ENCODE measurements around the gene PLXND1. TPM values are rescaled to one million over a fixed set of nuclear protein-coding genes. Genes with fewer than 3 reads are reported as not detected.

PLXND1 gene
- total RNA-seq, 2 donors from 2014 or later: 73.1 to 83.2 TPM

DNA sequence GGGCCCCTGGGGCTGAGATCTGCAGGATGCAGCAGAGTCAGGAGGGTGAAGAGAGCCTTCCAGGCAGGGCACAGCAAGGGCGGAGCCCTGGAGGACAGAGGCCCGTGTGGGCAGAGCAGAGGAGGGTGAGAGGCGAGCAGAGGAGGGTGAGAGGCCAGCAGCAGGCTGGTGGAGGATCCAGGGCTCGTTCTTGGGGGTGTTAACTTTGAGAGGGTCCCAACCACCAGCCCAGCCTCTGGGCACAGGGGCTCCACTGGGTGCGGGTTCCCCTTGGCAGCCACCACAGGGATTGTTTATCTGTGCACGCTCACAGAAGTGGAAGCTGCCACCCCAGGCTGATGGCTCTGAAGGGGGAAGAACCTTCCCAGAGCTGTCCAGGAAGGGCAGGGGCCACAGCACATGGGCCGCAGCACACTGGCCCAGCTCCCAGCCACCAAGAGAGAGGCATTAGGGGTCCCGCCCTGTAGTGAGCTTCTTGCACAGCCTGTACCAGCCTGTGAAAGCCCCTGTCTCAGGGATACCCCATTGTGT lies 9.3 kb upstream of the PLXND1 start:
- Histone ChIP-seq H3K27me3 (ENCODE audit: control insufficient read depth, insufficient read depth, low read length, poor library complexity, severe bottlenecking) (no peaks in the 10 kb centered on the region), H3K4me3 (ENCODE audit: low read length) (no peak overlapping the region), H3K9me3 (ENCODE audit: control insufficient read depth, low read length) (no peaks in the 10 kb centered on the region), H3K27ac (ENCODE audit: low read depth, low read length) (no peak overlapping the region), H3K36me3 (ENCODE audit: control insufficient read depth, insufficient read depth, low read length) (no peaks in the 10 kb centered on the region), H3K9ac (ENCODE audit: extremely low read depth, low read length, poor library complexity, severe bottlenecking) (no peak overlapping the region), H3K4me1 (ENCODE audit: control insufficient read depth, insufficient read depth, low read length) (no peaks in the 10 kb centered on the region)
- no peak for DNase-seq
- WGBS, 2 experiments (ENCODE audit: insufficient coverage in 1 of 2, insufficient read length in 1 of 2): 89 to 100% methylated on average over 3 to 8 of the region's 8 CpGs
- Mint-ChIP-seq H3K4me1 (peaks cover 7% of the 10 kb centered on the region), H3K27me3 (ENCODE audit: insufficient read depth) (no peaks in the 10 kb centered on the region), H3K36me3 (ENCODE audit: low read depth) (no peaks in the 10 kb centered on the region), H3K27ac (no peak overlapping the region), H3K4me3 (no peak overlapping the region), H3K9me3 (no peaks in the 10 kb centered on the region)
- TF ChIP-seq, protein P1, sequence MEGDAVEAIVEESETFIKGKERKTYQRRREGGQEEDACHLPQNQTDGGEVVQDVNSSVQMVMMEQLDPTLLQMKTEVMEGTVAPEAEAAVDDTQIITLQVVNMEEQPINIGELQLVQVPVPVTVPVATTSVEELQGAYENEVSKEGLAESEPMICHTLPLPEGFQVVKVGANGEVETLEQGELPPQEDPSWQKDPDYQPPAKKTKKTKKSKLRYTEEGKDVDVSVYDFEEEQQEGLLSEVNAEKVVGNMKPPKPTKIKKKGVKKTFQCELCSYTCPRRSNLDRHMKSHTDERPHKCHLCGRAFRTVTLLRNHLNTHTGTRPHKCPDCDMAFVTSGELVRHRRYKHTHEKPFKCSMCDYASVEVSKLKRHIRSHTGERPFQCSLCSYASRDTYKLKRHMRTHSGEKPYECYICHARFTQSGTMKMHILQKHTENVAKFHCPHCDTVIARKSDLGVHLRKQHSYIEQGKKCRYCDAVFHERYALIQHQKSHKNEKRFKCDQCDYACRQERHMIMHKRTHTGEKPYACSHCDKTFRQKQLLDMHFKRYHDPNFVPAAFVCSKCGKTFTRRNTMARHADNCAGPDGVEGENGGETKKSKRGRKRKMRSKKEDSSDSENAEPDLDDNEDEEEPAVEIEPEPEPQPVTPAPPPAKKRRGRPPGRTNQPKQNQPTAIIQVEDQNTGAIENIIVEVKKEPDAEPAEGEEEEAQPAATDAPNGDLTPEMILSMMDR (conservative IDR thresholded peaks at IDR 0.05): no peak

DNA sequence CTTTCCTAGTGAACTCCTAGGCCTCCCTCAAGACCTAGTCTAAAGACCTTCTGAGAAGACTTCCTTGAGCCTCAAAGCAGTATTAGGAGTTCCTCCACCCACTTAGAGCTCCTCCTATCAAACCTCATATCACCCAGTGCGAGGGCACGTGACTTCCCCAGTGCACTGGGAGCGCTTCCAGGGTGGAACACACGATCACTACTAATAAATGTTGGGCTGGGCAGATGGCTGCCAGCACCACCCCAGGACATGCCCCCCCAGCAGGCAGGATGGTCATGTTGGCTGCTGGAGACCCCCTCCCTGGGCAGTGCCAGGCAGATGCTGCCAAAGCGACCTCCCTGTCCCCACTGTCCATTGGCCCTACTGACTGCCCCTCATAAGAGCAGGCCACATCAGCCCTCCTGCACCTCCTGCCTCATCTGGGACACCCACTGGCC lies 8.5 kb upstream of the PLXND1 start:
- DNase-seq: no peak
- TF ChIP-seq, protein P1 (conservative IDR thresholded peaks at IDR 0.05): no peak

DNA sequence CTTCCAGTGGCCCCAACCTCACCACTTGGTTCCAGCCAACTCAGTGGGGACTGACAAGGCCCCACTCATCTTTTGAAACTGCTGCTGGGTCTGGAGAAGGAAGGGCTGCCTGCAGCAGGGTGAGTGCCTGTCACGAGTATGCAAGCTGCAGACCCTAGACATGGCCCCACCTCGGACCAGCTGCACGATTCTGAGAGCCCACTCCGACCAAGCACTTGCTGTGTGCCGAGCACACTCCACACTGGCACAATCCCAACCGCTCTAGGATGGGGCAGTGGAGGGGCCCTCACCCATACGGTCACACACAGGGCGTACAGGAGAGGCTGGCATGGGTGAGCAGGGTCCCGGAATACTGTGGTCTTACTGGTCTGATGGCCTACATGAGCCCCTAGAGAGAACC lies 8.0 kb upstream of the PLXND1 start:
- H3K4me3 ChIP-seq (ENCODE audit: low read length): no peak overlapping the region
- H3K36me3 Mint-ChIP-seq (ENCODE audit: low read depth): no peaks in the 10 kb centered on the region
- TF ChIP-seq, protein P1 (conservative IDR thresholded peaks at IDR 0.05): no peak
- H3K4me1 ChIP-seq (ENCODE audit: control insufficient read depth, insufficient read depth, low read length): no peaks in the 10 kb centered on the region
- WGBS, 2 experiments (ENCODE audit: insufficient coverage in 1 of 2, insufficient read length in 1 of 2): 90 to 98% methylated on average over 8 to 9 of the region's 9 CpGs
- H3K9me3 ChIP-seq (ENCODE audit: control insufficient read depth, low read length): no peaks in the 10 kb centered on the region
- H3K27ac ChIP-seq (ENCODE audit: low read depth, low read length): no peak overlapping the region
- H3K27me3 ChIP-seq (ENCODE audit: control insufficient read depth, insufficient read depth, low read length, poor library complexity, severe bottlenecking): no peaks in the 10 kb centered on the region
- H3K27ac Mint-ChIP-seq: no peak overlapping the region
- H3K4me1 Mint-ChIP-seq: peaks cover 8% of the 10 kb centered on the region
- DNase-seq: no peak
- H3K9ac ChIP-seq (ENCODE audit: extremely low read depth, low read length, poor library complexity, severe bottlenecking): no peak overlapping the region
- H3K9me3 Mint-ChIP-seq: no peaks in the 10 kb centered on the region
- no peak overlapping the region for H3K4me3 Mint-ChIP-seq
- H3K36me3 ChIP-seq (ENCODE audit: control insufficient read depth, insufficient read depth, low read length): no peaks in the 10 kb centered on the region
- no peaks in the 10 kb centered on the region for H3K27me3 Mint-ChIP-seq (ENCODE audit: insufficient read depth)

More for the DNA sequence above, 8.5 kb upstream of the PLXND1 start:
- Histone ChIP-seq H3K9me3 (ENCODE audit: control insufficient read depth, low read length) (no peaks in the 10 kb centered on the region), H3K4me1 (ENCODE audit: control insufficient read depth, insufficient read depth, low read length) (no peaks in the 10 kb centered on the region), H3K9ac (ENCODE audit: extremely low read depth, low read length, poor library complexity, severe bottlenecking) (no peak overlapping the region), H3K27ac (ENCODE audit: low read depth, low read length) (no peak overlapping the region), H3K4me3 (ENCODE audit: low read length) (no peak overlapping the region), H3K36me3 (ENCODE audit: control insufficient read depth, insufficient read depth, low read length) (no peaks in the 10 kb centered on the region), H3K27me3 (ENCODE audit: control insufficient read depth, insufficient read depth, low read length, poor library complexity, severe bottlenecking) (no peaks in the 10 kb centered on the region)
- no peaks in the 10 kb centered on the region for H3K27me3 Mint-ChIP-seq (ENCODE audit: insufficient read depth)
- H3K4me1 Mint-ChIP-seq: peaks cover 7% of the 10 kb centered on the region
- H3K9me3 Mint-ChIP-seq: no peaks in the 10 kb centered on the region
- WGBS, 2 experiments (ENCODE audit: insufficient coverage in 1 of 2, insufficient read length in 1 of 2): 76% methylated on average over 5 of the region's 5 CpGs; no CpG with 5 or more reads in 1 of the 2 experiments
- no peaks in the 10 kb centered on the region for H3K36me3 Mint-ChIP-seq (ENCODE audit: low read depth)
- H3K4me3 Mint-ChIP-seq: no peak overlapping the region
- H3K27ac Mint-ChIP-seq: no peak overlapping the region
